ENCODE measurements around the gene HOXC9. TPM values are rescaled to one million over a fixed set of nuclear protein-coding genes. Genes with fewer than 3 reads are reported as not detected.
A peak's percentile ranks its signal among the peaks of the same experiment; 100 is the strongest.

The HOXC9 gene
- total and polyA plus RNA-seq, 2 of the 8 experiments (the other 6 are each of a cell fraction or from before 2014, with no cell fraction given), result not detected

GRCh38 chr12:53956914-53957536 lies 42.9 kb upstream of the HOXC9 start:
- H2BK20ac ChIP-seq (ENCODE audit: low read length), result peak overlapping the region; percentile 86; the same call in 1 of the 2 replicates
- H3K4me3 ChIP-seq (ENCODE audit: extremely low read depth in 1 of 4, insufficient read depth in 2 of 4, low read depth in 3 of 4, low read length in 4 of 4), result no peak overlapping the region
- H2AFZ ChIP-seq (ENCODE audit: low read length), result no peak overlapping the region
- no peak overlapping the region for H4K5ac ChIP-seq (ENCODE audit: insufficient read length, low read depth, low read length)
- H3K18ac ChIP-seq (ENCODE audit: extremely low read depth, low read length), result no peak overlapping the region
- TF ChIP-seq BRCA1 (IDR thresholded peaks at IDR 0.05; ENCODE audit: low read depth, low read length) (no peak), CBX8 (IDR thresholded peaks at IDR 0.05; ENCODE audit: borderline replicate concordance, low read depth, low read length) (peak; percentile 39; the same call in 1 of the 2 replicates), MAFK (IDR thresholded peaks at IDR 0.05; ENCODE audit: low read depth, low read length) (no peak), SUZ12 (IDR thresholded peaks at IDR 0.05; ENCODE audit: low read length) (peak; percentile 59; the same call in 1 of the 2 replicates), PHF8 (conservative IDR thresholded peaks at IDR 0.05; ENCODE audit: low read depth, low read length) (no peak), FOSL1 (IDR thresholded peaks at IDR 0.05; ENCODE audit: insufficient read depth, low read depth, low read length) (no peak), SIRT6 (IDR thresholded peaks at IDR 0.05; ENCODE audit: low read length) (no peak), EZH2 (IDR thresholded peaks at IDR 0.05; ENCODE audit: low read depth, low read length, severe bottlenecking) (peak; percentile 41), CBX5 (IDR thresholded peaks at IDR 0.05; ENCODE audit: low read depth, low read length) (no peak), NRF1 (IDR thresholded peaks at IDR 0.05; ENCODE audit: low read depth, low read length) (no peak), NANOG (IDR thresholded peaks at IDR 0.05; ENCODE audit: insufficient read depth, low read depth, low read length, poor library complexity, severe bottlenecking) (no peak), HDAC2 (IDR thresholded peaks at IDR 0.05; ENCODE audit: borderline replicate concordance in 1 of 2, low read depth in 2 of 2, low read length in 2 of 2) (no peak)
- H2BK5ac ChIP-seq (ENCODE audit: low read depth, low read length), result no peak overlapping the region
- peaks cover 0 to 14% (median 0%) of the 10 kb centered on the region in 4 experiments; a peak in 1 of 8 replicates for H3K36me3 ChIP-seq (ENCODE audit: control insufficient read depth in 2 of 4, insufficient read depth in 4 of 4, low read length in 3 of 4)
- H2BK12ac ChIP-seq (ENCODE audit: low read depth, low read length), result peak overlapping the region; percentile 60; the same call in 1 of the 2 replicates
- 27% methylated on average over 11 of the region's 11 CpGs; no CpG with 5 or more reads in 1 of the 2 experiments for WGBS, 2 experiments (ENCODE audit: extremely low coverage in 1 of 2, insufficient coverage in 1 of 2, insufficient read length in 1 of 2, insufficient replicate concordance in 2 of 2, low coverage in 1 of 2, low lambda C conversion rate in 2 of 2, missing lambda C conversion rate in 1 of 2)
- H3K56ac ChIP-seq (replicated peaks; ENCODE audit: insufficient read length, low read depth, low read length), result no peak overlapping the region
- H4K91ac ChIP-seq (replicated peaks; ENCODE audit: insufficient read length, low read length), result no peak overlapping the region
- H3K23me2 ChIP-seq (ENCODE audit: low read depth, low read length), result no peaks in the 10 kb centered on the region
- H3K14ac ChIP-seq (ENCODE audit: insufficient read length), result no peak overlapping the region
- no peak overlapping the region for H3K27ac ChIP-seq (ENCODE audit: low read depth, low read length)
- DNase-seq (ENCODE audit: low read depth in 1 of 2, low spot score in 2 of 2) (no peak), FAIRE-seq (no peak)
- H3K9me3 ChIP-seq (ENCODE audit: insufficient read depth in 2 of 2, low read depth in 1 of 2, low read length in 1 of 2), result no peaks in the 10 kb centered on the region; a peak in 1 of 4 replicates
- no peak overlapping the region for H2BK120ac ChIP-seq (replicated peaks; ENCODE audit: low read depth, low read length)
- ChIA-PET POLR2A (ENCODE audit: partially characterized antibody) (no interaction called here), CTCF (ENCODE audit: partially characterized antibody) (interaction anchor here (0.8 to 5.6 kb wide), 3 partner anchors 29 to 125 kb away, joined by 3 to 40 read pairs (median 3); partner anchors contain the start of gene HOXC10)
- H3K9ac ChIP-seq (replicated peaks in 1 of 4; ENCODE audit: extremely low read depth in 1 of 4, low read depth in 3 of 4, low read length in 3 of 4), result no peak overlapping the region
- no peak overlapping the region for H4K8ac ChIP-seq (ENCODE audit: extremely low read depth, insufficient read depth, low read length)
- H2BK15ac ChIP-seq (ENCODE audit: low read length), result no peak overlapping the region
- peaks cover 0 to 5% (median 2%) of the 10 kb centered on the region in 4 experiments; a peak in 2 of 7 replicates for H3K4me1 ChIP-seq (replicated peaks in 1 of 4; ENCODE audit: control insufficient read depth in 3 of 4, insufficient read depth in 4 of 4, low read length in 3 of 4)
- H4K20me1 ChIP-seq (replicated peaks in 1 of 2; ENCODE audit: control insufficient read depth in 1 of 2, insufficient read depth in 2 of 2, low read length in 2 of 2), result peaks cover 29 to 59% of the 10 kb centered on the region in 2 experiments
- no peaks in the 10 kb centered on the region for H3K79me1 ChIP-seq (ENCODE audit: low read depth, low read length)
- peak overlapping the region; percentile 72; the same call in 1 of the 2 replicates for H2AK5ac ChIP-seq (ENCODE audit: low read depth, low read length)
- H3K23ac ChIP-seq (ENCODE audit: insufficient read length), result no peak overlapping the region
- H3K4ac ChIP-seq (replicated peaks; ENCODE audit: insufficient read length, low read depth, low read length), result no peak overlapping the region
- peaks cover 100% of the 10 kb centered on the region in 4 experiments for H3K27me3 ChIP-seq (replicated peaks in 1 of 4; ENCODE audit: control insufficient read depth in 3 of 4, extremely low read depth in 1 of 4, insufficient read depth in 3 of 4, low read length in 3 of 4)
- no peak overlapping the region for H3K4me2 ChIP-seq (ENCODE audit: insufficient read depth in 1 of 2, low read depth in 2 of 2, low read length in 2 of 2)
- no peaks in the 10 kb centered on the region for H3K79me2 ChIP-seq (ENCODE audit: control insufficient read depth in 1 of 2, insufficient read depth in 2 of 2, low read length in 2 of 2)
